CD4-positive, alpha-beta T cell treated with Interleukin-10 for 1 hour (primary cell): ENCODE results near the gene COMP.
"Not testable (repeated sequence)": the region's sequence is repeated elsewhere in the genome, so short reads cannot be mapped to it uniquely, and the experiment has no call there.

Experiments used
- DNase-seq: peaks from one replicate; pipeline ENCODE4 v3.0.0-alpha.2; 2020

The COMP gene

DNA sequence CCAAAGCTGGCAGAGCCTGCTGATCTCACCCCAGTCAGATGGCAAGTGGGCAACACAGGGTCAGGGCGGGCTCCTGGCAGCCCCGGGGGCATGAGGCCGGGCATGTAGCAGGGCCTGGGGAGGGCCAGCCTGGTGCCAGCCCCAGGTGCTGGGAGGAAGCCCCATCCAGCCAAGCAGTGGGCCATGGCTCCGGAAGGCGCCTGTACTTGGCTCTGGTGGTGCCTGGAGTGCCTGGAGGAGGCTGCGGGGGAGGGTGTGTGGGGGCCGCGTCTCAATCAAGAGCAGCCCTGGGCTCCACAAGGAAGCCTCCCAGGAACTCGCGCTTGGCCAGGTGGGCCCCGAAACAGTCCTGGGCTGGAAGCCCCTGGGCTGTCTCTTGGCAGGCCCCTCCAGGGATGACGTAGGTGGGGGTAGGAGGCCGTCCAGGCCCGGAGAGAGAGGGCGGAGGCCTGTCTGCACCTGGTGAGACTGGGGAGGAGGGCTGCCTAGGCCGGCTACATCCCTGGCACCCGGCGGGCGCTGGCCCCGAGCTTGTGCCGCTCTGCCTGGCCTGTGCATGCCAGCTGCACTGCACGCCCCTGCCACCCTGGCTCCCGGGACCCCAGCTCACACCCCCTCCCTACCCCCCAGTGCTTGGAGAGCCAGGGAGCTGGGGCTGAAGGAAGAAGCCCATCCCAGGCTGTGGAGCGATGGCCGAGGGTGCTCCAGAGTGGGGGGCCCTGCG, 45.9 kb downstream of the COMP start:
- DNase-seq: no peak

- DNase-seq: no peak
Observed at GRCh38 chr19:18743784-18744418, 47.2 kb downstream of the COMP start.

DNA sequence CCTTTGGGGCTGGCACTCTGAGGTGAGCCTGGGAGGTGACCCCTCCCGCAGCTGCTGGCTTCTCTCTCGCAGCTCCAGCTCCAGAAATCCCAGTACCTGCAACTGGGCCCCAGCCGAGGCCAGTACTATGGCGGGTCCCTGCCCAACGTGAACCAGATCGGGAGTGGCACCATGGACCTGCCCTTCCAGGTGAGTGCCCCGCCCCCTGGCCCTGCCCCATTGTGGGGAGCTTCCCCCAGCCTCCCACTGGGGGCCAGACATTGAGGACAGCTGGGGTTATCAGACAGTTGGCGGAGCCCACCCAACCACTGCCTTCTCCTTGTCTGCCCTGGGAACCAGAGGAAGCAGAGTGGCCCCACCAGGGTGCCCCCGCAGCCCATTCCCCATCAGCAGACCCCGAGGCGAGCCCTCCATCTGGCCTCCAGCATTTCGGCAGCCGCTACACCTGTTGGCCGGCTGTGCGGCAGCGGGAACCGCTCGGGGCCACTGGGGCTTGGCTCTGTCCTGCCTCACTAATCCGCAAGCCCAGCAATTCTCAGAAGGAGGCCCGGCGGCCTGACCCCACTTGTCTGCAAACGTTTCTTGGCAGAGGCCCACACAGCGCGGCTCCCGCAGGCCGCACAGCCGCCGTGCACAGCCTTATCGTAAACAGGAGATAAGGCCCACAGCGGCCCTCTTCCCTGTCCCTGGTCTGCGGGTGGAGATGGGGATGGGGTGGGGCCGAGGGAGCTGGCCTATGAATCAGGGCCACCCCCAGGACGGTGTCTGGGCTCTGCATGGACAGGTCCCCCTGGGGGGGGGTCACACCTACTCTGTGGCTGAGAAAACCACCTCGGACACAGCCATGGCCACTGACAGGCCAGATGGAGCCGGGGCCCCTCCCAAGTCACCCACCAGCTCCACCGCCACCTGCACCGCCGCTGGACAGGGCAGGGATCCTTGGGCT, 48.0 kb downstream of the COMP start:
- no peak for DNase-seq

DNA sequence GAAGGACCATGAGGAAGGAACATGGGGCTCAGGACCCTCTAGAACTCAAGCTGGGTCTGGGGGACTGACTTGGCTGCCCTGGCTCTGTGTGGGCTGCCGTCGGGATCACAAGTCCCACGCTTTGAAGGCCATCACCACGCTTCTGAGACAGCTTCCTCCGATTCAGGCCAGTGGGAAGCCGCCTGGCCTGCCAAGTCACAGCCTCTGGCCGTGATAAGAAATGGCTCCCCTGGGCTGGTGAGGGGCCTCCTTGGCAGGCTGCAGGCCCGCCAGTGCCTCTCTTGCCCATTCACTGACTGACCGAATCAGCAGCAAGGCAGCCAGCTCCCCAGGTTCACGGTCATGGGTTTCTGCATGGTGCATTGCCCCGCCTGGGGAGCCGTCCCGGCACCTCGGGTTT, 48.8 kb downstream of the COMP start:
- DNase-seq: no peak

DNA sequence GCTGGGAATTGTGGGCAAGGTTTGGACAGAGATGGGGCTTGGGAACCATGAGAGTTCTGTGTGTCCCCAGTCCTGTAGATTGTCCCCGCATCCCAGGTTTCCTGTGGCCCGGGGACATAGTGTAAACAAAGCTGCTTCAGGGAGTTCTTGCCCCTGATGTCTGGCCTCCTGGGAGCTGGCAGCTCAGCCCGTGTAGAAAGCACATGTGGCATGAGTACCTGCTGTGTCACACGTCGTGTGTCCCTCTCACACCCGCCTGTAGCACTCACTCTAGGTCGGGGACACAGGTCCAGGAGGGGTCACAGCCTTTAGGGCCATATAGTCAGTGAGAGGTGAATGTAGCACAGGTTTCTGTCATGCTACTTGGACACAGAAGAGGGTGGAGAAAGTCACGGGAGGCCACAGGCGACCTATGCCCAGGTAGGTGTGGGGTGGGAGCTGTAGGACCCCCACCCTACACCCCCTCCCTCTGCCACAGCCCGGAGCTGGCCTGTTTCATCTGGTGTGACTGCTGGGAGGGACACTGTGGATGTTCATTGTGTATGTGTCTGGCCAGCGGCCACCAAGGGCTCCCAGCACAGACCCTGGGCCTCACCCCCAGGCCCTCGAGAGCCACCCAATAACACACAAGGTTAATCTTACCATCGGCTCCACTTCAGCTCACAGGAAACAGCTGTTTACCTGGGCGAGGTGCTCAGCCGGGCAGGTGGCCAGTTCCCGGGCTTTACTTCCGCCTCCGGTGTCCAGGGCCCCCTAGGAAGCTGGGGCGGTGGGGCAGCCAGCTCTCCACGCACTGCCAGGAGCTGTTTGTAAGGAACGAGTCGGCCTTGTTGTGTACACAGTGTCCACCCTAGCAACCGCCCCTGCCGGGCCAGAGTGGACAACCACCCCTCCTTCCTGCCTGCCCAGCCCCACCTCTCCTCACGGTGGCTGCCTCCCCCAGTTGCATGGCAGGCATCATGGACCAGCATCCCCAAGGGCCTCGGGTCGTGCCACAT, 49.7 kb downstream of the COMP start:
- DNase-seq: no peak

DNA sequence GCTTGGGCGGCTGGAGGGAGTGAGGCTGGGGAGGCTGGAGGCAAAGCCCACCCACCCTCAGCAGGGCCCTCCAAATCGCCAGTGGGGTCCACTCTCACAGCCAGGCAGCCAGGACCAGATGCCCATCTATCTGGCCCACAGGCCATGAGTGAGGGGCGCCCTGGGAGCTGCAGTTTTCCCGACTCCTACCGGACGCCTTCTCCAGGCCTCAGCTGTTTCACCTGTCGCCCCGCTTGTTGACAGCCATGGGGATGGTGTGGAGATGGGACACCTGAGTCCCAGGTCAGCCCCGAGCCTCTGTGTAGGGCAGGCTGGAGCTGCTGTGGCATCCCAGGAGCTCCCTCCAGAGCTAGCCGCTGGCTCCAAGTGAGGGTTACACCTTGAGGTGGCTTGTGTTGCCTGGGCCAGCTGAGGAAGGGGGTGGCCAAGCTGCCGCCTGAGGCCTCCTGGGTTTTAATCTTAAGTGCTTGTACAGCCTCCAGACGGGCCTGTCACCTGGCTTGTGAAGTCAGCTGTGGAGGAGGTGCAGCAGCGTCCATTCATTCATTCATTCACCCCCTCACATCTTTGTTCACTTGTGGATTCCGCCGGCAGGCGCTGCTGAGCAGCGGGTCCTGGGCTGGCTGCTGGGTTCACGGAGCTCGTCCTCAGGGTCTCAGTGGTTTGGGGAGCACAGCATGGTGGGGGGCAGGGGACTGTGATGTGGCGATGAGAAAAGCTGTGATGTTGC, 52.0 kb downstream of the COMP start:
- no peak for DNase-seq

- DNase-seq: no peak
Observed at GRCh38 chr19:18737954-18738351, 53.2 kb downstream of the COMP start.

DNA sequence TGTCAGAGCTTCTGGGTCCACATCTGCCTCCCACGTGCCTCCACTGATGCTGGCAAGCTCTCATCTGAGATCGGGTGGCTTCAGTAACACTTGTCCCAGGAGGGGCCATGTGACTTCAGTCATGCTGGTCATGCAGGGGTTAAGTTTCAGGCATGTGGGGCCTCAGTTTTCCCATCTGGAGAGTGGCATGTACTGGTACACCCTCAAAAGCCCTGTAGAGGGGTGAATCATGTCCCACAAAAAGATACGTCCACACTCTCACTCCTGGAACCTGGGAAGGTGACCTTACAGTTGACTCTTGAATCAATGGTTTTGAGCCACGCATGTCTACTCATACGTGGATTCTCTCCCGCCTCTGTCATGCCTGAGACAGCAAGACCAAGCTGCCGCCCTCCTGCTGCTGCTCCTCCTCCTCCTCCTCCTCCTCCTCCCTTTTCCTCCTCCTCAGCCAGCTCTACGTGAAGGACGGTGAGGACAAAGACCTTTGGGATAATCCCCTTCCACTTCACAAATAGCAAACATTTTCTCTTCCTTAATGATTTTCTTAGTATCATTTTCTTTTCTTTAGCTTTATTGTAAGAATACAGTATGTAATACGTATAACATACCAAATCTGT, 53.7 kb downstream of the COMP start:
- no peak for DNase-seq

DNA sequence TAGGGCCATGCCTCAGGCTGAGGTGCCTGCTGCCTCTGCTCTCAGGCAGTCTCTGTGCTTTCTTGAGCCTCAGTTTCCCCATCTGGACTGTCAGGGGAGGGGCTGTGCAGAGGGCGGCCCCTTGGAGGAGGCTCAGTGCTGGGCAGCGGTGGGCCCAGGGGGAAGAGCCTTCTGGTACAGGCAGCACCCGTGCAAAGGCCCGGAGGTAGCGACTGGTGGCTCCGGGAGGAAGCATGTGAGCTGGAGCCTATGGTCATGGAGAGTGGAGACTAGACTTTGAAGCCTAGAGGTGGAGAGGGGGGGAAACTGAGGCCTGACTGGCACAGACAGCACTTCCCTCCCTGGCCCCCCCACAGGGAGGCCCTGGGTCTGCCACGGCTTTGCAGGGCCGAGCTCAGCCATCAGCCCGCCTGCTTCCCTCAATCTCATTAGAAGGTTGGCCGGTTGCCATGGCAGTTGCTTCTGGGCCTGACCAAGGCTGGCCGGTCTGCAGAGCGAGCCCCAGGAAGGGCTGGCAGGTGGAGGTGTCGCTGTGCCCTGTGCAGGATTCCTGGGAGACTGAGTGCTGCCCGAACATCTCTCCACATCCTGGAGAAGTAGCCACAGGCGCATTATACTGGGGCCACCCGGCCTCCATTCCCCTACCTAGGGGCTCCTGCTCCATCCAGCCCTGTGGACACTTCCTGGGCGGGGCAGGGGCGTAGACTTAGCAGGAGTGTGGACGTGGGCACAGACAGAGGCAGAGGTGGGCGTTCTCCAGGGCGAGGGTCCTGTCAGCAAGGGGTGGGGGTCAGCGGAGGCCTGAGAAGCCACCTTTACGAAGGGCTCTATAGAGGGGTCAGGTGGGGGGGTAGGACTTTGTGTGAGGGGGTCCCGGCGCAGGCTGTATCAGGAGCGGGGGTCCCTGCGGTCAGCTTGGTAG, 54.4 kb downstream of the COMP start:
- no peak for DNase-seq

GRCh38 chr19:18735752-18736151, 55.4 kb downstream of the COMP start:
- DNase-seq: no peak

- DNase-seq: no peak
Observed at GRCh38 chr19:18735324-18735723, 55.8 kb downstream of the COMP start.

- DNase-seq: not testable (repeated sequence)
Observed at GRCh38 chr19:18733762-18734332, 57.3 kb downstream of the COMP start.

- no peak for DNase-seq
Observed at GRCh38 chr19:18733196-18733647, 57.9 kb downstream of the COMP start.
